Thoracic aorta (tissue), 2 donors: ENCODE data around the gene IL19. TPM values are rescaled to one million over a fixed set of nuclear protein-coding genes. Genes with fewer than 3 reads are reported as not detected.

ENCODE experiments used
- ATAC-seq: fragments of 150-250 bp; one replicate; pipeline ENCODE4 v1.8.0; 2017; ENCODE audit warnings: low read depth; ENCODE audit not compliant: insufficient number of reproducible peaks, low FRiP score
- DNase-seq: peaks from one replicate; pipeline ENCODE4 v3.0.0-alpha.2; 2020; ENCODE audit warnings: low spot score
- H3K27ac ChIP-seq, 2 donors: fragments of 200-600 bp; sonication (generic); 1 replicate in 1 of 2; 2 replicates in 1 of 2; pipeline ENCODE4 v1.5.1; 2016; ENCODE audit warnings: mild to moderate bottlenecking in 2 of 2, moderate library complexity in 2 of 2
- H3K27me3 ChIP-seq: fragments of 200-600 bp; sonication (generic); replicated peaks from 2 replicates; pipeline ENCODE4 v1.6.0; 2016; ENCODE audit warnings: mild to moderate bottlenecking; ENCODE audit not compliant: insufficient read depth
- H3K36me3 ChIP-seq: fragments of 200-600 bp; sonication (generic); one replicate; pipeline ENCODE4 v1.5.1; 2016
- H3K4me1 ChIP-seq, 2 donors: fragments of 200-600 bp; sonication (generic); 1 replicate in 1 of 2; 2 replicates in 1 of 2; pipeline versions ENCODE4 v1.5.1 to v1.6.0; 2016; ENCODE audit warnings: low read depth in 2 of 2, mild to moderate bottlenecking in 1 of 2; ENCODE audit not compliant: control insufficient read depth in 1 of 2
- H3K4me3 ChIP-seq: fragments of 200-600 bp; sonication (generic); 2 replicates; pipeline ENCODE4 v1.5.1; 2016; ENCODE audit warnings: mild to moderate bottlenecking
- H3K9me3 ChIP-seq: fragments of 200-600 bp; sonication (generic); 2 replicates; pipeline ENCODE4 v1.5.1; 2016
- CTCF ChIP-seq: fragments of 200-600 bp; sonication (generic); IDR thresholded peaks from one replicate; pipeline ENCODE4 v1.5.1; 2019; ENCODE audit warnings: antibody characterized with exemption
- total RNA-seq, 2 donors: library from RNA; depleted of rRNA; stranded (reverse); fragments of >200 nt; gene quantifications; one replicate each; pipeline versions ENCODE4 v1.1.0 to v1.2.3, GENCODE V29; 2016

Gene IL19
- total RNA-seq, 2 donors from 2014 or later, result not detected

- H3K27me3 ChIP-seq, result no peaks in the 10 kb centered on the region
- no peak for TF ChIP-seq CTCF
- DNase-seq, result no peak
- H3K27ac ChIP-seq, result no peak overlapping the region
- ATAC-seq, result no peak
- H3K9me3 ChIP-seq, result no peaks in the 10 kb centered on the region
- H3K4me3 ChIP-seq, result no peak overlapping the region
- H3K36me3 ChIP-seq, result no peaks in the 10 kb centered on the region
- no peaks in the 10 kb centered on the region for H3K4me1 ChIP-seq
Measured at GRCh38 chr1:206854401-206855129, 84.0 kb downstream of the IL19 start.

- no peaks in the 10 kb centered on the region for H3K4me1 ChIP-seq
- no peak overlapping the region for H3K27ac ChIP-seq
- no peak for TF ChIP-seq CTCF
- no peaks in the 10 kb centered on the region for H3K36me3 ChIP-seq
- H3K27me3 ChIP-seq, result no peaks in the 10 kb centered on the region
- no peaks in the 10 kb centered on the region for H3K9me3 ChIP-seq
- ATAC-seq, result no peak
- H3K4me3 ChIP-seq, result no peak overlapping the region
- DNase-seq, result no peak
Measured at GRCh38 chr1:206855859-206856258, 85.3 kb downstream of the IL19 start.

GRCh38 chr1:206856674-206857464 is 86.3 kb downstream of the IL19 start:
- no peak for TF ChIP-seq CTCF
- no peak for DNase-seq
- Histone ChIP-seq H3K36me3 (no peaks in the 10 kb centered on the region), H3K27me3 (no peaks in the 10 kb centered on the region), H3K4me3 (no peak overlapping the region), H3K27ac (no peak overlapping the region), H3K9me3 (no peaks in the 10 kb centered on the region), H3K4me1 (no peaks in the 10 kb centered on the region)
- ATAC-seq, result no peak

- H3K27ac ChIP-seq, result no peak overlapping the region
- no peak for DNase-seq
- H3K4me3 ChIP-seq, result peak overlapping the region; percentile 16
- no peak for TF ChIP-seq CTCF
- H3K9me3 ChIP-seq, result no peaks in the 10 kb centered on the region
- no peaks in the 10 kb centered on the region for H3K4me1 ChIP-seq
- ATAC-seq, result no peak
- no peaks in the 10 kb centered on the region for H3K36me3 ChIP-seq
- H3K27me3 ChIP-seq, result no peaks in the 10 kb centered on the region
Measured at GRCh38 chr1:206859082-206859521, 88.5 kb downstream of the IL19 start.

- DNase-seq, result no peak
- TF ChIP-seq CTCF, result no peak
- Histone ChIP-seq H3K9me3 (no peaks in the 10 kb centered on the region), H3K36me3 (no peaks in the 10 kb centered on the region), H3K4me1 (no peaks in the 10 kb centered on the region), H3K4me3 (no peak overlapping the region), H3K27me3 (no peaks in the 10 kb centered on the region), H3K27ac (no peak overlapping the region)
- no peak for ATAC-seq
Measured at GRCh38 chr1:206860165-206860564, 89.6 kb downstream of the IL19 start.
